ENCODE data around the gene SIRPA.
A peak's percentile ranks its signal among the peaks of the same experiment; 100 is the strongest.

SIRPA gene

DNA sequence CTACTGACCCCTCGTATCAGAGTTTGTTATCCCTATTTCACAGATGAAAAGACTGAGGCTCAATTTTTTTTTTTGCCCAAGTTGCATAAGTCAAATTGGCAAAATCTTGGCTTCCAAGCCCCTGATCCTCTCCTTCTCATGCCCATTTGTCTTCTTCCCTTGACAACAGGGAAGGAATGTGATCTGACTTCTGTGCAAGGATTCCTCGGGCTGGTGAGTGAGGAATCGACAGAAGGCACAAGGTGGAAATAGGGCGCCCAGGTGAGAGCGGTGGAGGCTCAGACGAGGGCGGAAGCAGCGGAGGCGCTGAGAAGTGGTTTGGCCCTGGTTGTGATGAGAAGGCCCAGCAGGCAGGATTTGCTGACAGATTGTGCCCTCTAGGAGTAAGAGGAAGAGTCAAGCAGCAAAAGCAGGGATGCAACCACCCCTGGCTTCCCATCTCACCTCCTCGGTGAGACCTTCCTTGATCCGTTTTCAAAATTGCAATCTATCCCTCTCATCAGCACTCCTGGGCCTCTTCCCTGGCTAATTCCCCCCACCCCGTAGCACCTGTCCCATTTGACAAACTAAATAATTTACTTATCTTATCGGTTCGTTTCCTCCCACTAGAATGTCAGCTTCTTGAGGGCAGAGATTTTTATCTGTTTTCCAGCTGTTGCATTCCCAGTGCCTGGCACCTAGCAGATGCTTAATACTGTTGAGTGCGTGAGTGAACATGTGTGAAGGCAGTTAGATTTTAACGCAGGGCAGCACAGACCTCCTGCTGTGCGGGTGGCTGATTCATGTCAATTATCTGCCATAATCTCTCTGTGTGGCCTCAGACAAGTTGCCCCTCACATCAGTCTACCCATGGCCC, 3.7 kb upstream of the SIRPA start:
- Histone ChIP-seq H3K27me3 (ENCODE audit: control insufficient read depth, insufficient read depth, low read length) (no peaks in the 10 kb centered on the region), H3K79me2 (no peaks in the 10 kb centered on the region), H3K4me3 (ENCODE audit: low read depth, low read length) (no peak overlapping the region), H3K4me1 (no peaks in the 10 kb centered on the region), H3K9me3 (ENCODE audit: control insufficient read depth, low read length) (no peaks in the 10 kb centered on the region), H3K27ac (no peak overlapping the region), H3K9ac (no peak overlapping the region), H3K4me2 (ENCODE audit: low read length) (no peak overlapping the region), H2AFZ (no peak overlapping the region), H3K36me3 (ENCODE audit: control insufficient read depth, insufficient read depth, low read length) (no peaks in the 10 kb centered on the region)
- TF ChIP-seq, protein P1, sequence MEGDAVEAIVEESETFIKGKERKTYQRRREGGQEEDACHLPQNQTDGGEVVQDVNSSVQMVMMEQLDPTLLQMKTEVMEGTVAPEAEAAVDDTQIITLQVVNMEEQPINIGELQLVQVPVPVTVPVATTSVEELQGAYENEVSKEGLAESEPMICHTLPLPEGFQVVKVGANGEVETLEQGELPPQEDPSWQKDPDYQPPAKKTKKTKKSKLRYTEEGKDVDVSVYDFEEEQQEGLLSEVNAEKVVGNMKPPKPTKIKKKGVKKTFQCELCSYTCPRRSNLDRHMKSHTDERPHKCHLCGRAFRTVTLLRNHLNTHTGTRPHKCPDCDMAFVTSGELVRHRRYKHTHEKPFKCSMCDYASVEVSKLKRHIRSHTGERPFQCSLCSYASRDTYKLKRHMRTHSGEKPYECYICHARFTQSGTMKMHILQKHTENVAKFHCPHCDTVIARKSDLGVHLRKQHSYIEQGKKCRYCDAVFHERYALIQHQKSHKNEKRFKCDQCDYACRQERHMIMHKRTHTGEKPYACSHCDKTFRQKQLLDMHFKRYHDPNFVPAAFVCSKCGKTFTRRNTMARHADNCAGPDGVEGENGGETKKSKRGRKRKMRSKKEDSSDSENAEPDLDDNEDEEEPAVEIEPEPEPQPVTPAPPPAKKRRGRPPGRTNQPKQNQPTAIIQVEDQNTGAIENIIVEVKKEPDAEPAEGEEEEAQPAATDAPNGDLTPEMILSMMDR (IDR thresholded peaks at IDR 0.05): no peak

GRCh38 chr20:1892119-1892385, 3.2 kb upstream of the SIRPA start:
- TF ChIP-seq, protein P1 (IDR thresholded peaks at IDR 0.05): no peak
- Histone ChIP-seq H3K4me2 (ENCODE audit: low read length) (no peak overlapping the region), H3K4me3 (ENCODE audit: low read depth, low read length) (no peak overlapping the region), H3K27ac (no peak overlapping the region), H2AFZ (no peak overlapping the region), H3K27me3 (ENCODE audit: control insufficient read depth, insufficient read depth, low read length) (no peaks in the 10 kb centered on the region), H3K4me1 (no peaks in the 10 kb centered on the region), H3K36me3 (ENCODE audit: control insufficient read depth, insufficient read depth, low read length) (no peaks in the 10 kb centered on the region), H3K9ac (no peak overlapping the region), H3K9me3 (ENCODE audit: control insufficient read depth, low read length) (no peaks in the 10 kb centered on the region), H3K79me2 (no peaks in the 10 kb centered on the region)

DNA sequence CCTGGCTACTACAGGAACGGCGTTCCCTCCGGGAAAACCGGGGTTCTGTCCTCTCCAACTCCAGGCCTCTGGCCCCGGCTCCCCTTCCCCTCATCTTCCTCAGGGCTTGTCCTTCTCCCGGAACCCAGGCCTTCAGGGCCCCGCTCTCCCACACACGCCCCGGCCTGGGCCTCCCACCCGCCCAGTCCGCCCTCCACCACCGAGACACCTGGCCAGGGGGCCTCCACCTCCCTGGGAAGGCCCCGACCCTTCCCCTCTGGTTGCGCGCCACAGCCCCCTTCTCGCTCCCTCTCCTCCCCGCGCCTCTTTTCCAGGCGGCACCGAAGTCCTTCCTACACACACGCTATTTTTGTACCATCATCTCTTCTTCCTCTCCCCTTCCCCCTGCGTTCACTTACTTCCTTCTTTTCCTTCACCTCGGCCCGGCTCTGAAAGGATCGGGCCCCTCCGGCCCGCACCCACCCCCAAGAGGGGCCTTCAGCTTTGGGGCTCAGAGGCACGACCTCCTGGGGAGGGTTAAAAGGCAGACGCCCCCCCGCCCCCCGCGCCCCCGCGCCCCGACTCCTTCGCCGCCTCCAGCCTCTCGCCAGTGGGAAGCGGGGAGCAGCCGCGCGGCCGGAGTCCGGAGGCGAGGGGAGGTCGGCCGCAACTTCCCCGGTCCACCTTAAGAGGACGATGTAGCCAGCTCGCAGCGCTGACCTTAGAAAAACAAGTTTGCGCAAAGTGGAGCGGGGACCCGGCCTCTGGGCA, 1.3 kb upstream of the SIRPA start:
- Histone ChIP-seq H3K9ac (no peak overlapping the region), H3K4me3 (ENCODE audit: low read depth, low read length) (peak overlapping the region; percentile 47), H3K36me3 (ENCODE audit: control insufficient read depth, insufficient read depth, low read length) (no peaks in the 10 kb centered on the region), H3K4me1 (no peaks in the 10 kb centered on the region), H3K27ac (no peak overlapping the region), H2AFZ (peak overlapping the region; percentile 95), H3K79me2 (no peaks in the 10 kb centered on the region), H3K9me3 (ENCODE audit: control insufficient read depth, low read length) (no peaks in the 10 kb centered on the region), H3K27me3 (ENCODE audit: control insufficient read depth, insufficient read depth, low read length) (no peaks in the 10 kb centered on the region), H3K4me2 (ENCODE audit: low read length) (peak overlapping the region; percentile 70)
- TF ChIP-seq, protein P1 (IDR thresholded peaks at IDR 0.05): no peak

GRCh38 chr20:1894471-1894950, 696 bp upstream of the SIRPA start:
- H3K9ac ChIP-seq: no peak overlapping the region
- TF ChIP-seq, protein P1 (IDR thresholded peaks at IDR 0.05): no peak
- peak overlapping the region; percentile 47 for H3K4me3 ChIP-seq (ENCODE audit: low read depth, low read length)
- no peaks in the 10 kb centered on the region for H3K36me3 ChIP-seq (ENCODE audit: control insufficient read depth, insufficient read depth, low read length)
- peak overlapping the region; percentile 95 for H2AFZ ChIP-seq
- H3K79me2 ChIP-seq: no peaks in the 10 kb centered on the region
- H3K9me3 ChIP-seq (ENCODE audit: control insufficient read depth, low read length): no peaks in the 10 kb centered on the region
- H3K4me2 ChIP-seq (ENCODE audit: low read length): peak overlapping the region; percentile 70
- no peak overlapping the region for H3K27ac ChIP-seq
- no peaks in the 10 kb centered on the region for H3K4me1 ChIP-seq
- H3K27me3 ChIP-seq (ENCODE audit: control insufficient read depth, insufficient read depth, low read length): no peaks in the 10 kb centered on the region

Measured in parathyroid adenoma (tissue), 2 donors.